T-helper 2 cell treated with Interferon-gamma antibody and Interleukin-4, amounts not matched to agents 5 μg/mL and 100 μg/mL, for 36 hours (primary cell): ENCODE data around the gene SHFL.

Experiments used
- DNase-seq: peaks from one replicate; pipeline ENCODE4 v3.0.0; 2021; ENCODE audit warnings: low spot score
- H3K27ac Mint-ChIP-seq: one replicate; pipeline ENCODE4 v1.8.0; 2021; ENCODE audit warnings: mild to moderate bottlenecking, mixed read lengths
- H3K27me3 Mint-ChIP-seq: one replicate; pipeline ENCODE4 v1.8.0; 2021; ENCODE audit warnings: low read depth, mixed read lengths
- H3K36me3 Mint-ChIP-seq: one replicate; pipeline ENCODE4 v1.8.0; 2021; ENCODE audit warnings: low read depth, mixed read lengths
- H3K4me1 Mint-ChIP-seq: one replicate; pipeline ENCODE4 v1.8.0; 2021; ENCODE audit warnings: low read depth, mixed read lengths
- H3K4me3 Mint-ChIP-seq: one replicate; pipeline ENCODE4 v1.8.0; 2022; ENCODE audit warnings: mild to moderate bottlenecking, moderate library complexity, mixed read lengths
- H3K9me3 Mint-ChIP-seq: one replicate; pipeline ENCODE4 v1.8.0; 2021; ENCODE audit warnings: mixed read lengths

Gene SHFL

GRCh38 chr19:10074153-10074552, 12.0 kb upstream of the SHFL start:
- no peaks in the 10 kb centered on the region for H3K36me3 Mint-ChIP-seq
- DNase-seq, result no peak
- H3K4me3 Mint-ChIP-seq, result no peak overlapping the region
- no peak overlapping the region for H3K27ac Mint-ChIP-seq
- peaks cover 2% of the 10 kb centered on the region for H3K9me3 Mint-ChIP-seq
- peaks cover 10% of the 10 kb centered on the region for H3K27me3 Mint-ChIP-seq
- no peaks in the 10 kb centered on the region for H3K4me1 Mint-ChIP-seq

- H3K36me3 Mint-ChIP-seq, result no peaks in the 10 kb centered on the region
- H3K4me3 Mint-ChIP-seq, result no peak overlapping the region
- H3K9me3 Mint-ChIP-seq, result peaks cover 2% of the 10 kb centered on the region
- no peak for DNase-seq
- H3K27me3 Mint-ChIP-seq, result peaks cover 10% of the 10 kb centered on the region
- H3K27ac Mint-ChIP-seq, result no peak overlapping the region
- no peaks in the 10 kb centered on the region for H3K4me1 Mint-ChIP-seq
These were observed 9.6 kb upstream of the SHFL start for GRCh38 chr19:10076535-10076934.

- peaks cover 10% of the 10 kb centered on the region for H3K27me3 Mint-ChIP-seq
- no peak for DNase-seq
- H3K36me3 Mint-ChIP-seq, result no peaks in the 10 kb centered on the region
- no peaks in the 10 kb centered on the region for H3K4me1 Mint-ChIP-seq
- H3K9me3 Mint-ChIP-seq, result no peaks in the 10 kb centered on the region
- no peak overlapping the region for H3K4me3 Mint-ChIP-seq
- H3K27ac Mint-ChIP-seq, result no peak overlapping the region
These were observed 7.8 kb upstream of the SHFL start for GRCh38 chr19:10078329-10078728.

DNA sequence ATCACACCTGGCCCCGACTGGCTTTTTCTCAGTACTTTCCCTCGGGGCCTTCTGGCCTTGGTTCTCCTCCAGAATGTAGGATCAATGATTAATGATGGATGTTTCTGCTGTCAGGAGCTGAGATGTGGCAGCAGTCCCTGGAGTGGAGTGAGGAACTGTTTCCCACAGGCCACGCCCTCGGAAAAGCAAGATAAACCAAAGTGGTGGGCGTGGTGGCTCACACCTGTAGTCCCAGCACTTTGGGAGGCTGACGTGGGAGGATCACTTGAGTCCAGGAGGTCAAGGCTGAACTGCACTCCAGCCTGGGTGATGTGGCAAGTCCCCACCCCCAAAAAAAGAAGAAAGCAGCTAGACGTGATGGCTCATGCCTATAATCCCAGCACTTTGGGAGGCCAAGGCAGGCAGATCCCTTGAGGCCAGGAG, 7.1 kb upstream of the SHFL start:
- H3K4me3 Mint-ChIP-seq, result no peak overlapping the region
- no peaks in the 10 kb centered on the region for H3K4me1 Mint-ChIP-seq
- H3K36me3 Mint-ChIP-seq, result no peaks in the 10 kb centered on the region
- no peak overlapping the region for H3K27ac Mint-ChIP-seq
- H3K9me3 Mint-ChIP-seq, result no peaks in the 10 kb centered on the region
- DNase-seq, result no peak
- peaks cover 10% of the 10 kb centered on the region for H3K27me3 Mint-ChIP-seq

- no peak for DNase-seq
- H3K4me3 Mint-ChIP-seq, result no peak overlapping the region
- H3K9me3 Mint-ChIP-seq, result no peaks in the 10 kb centered on the region
- no peak overlapping the region for H3K27ac Mint-ChIP-seq
- peaks cover 9% of the 10 kb centered on the region for H3K4me1 Mint-ChIP-seq
- peaks cover 6% of the 10 kb centered on the region for H3K36me3 Mint-ChIP-seq
- H3K27me3 Mint-ChIP-seq, result no peaks in the 10 kb centered on the region
These were observed 2.2 kb upstream of the SHFL start for GRCh38 chr19:10083911-10084310.

GRCh38 chr19:10084803-10085202, 1.3 kb upstream of the SHFL start:
- H3K27me3 Mint-ChIP-seq, result no peaks in the 10 kb centered on the region
- no peak for DNase-seq
- H3K4me3 Mint-ChIP-seq, result peak overlapping the region; percentile 88
- no peak overlapping the region for H3K27ac Mint-ChIP-seq
- peaks cover 9% of the 10 kb centered on the region for H3K4me1 Mint-ChIP-seq
- H3K9me3 Mint-ChIP-seq, result no peaks in the 10 kb centered on the region
- H3K36me3 Mint-ChIP-seq, result peaks cover 12% of the 10 kb centered on the region

DNA sequence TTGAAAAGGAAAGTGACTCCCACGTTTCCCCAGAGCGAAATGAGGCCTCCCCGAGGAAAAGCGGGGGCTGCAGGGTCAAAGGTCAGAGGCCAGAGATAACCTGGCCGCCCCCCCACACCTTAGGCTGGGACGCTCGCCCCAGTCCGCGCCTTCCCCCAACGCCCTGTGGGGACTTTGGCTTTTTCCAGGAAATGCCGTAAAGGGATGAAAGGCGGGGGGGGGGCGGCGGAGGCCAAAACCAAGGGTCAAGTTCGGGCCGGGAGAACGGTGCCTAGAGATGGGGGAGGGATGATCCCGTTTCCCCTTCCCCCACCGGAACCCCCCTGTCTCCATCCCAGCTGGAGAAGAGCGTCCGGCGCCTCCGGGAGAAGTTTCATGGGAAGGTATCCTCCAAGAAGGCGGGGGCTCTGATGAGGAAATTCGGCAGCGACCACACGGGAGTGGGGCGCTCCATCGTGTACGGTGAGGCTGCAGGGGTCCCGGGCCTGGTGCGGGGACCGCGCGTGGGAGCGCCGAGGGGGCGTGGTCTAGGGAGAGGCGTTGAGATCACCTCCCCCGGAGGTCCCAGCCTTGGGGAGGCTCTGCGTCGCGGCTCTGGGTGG, 575 bp downstream of the SHFL start:
- peak overlapping the region; percentile 83 for H3K27ac Mint-ChIP-seq

DNA sequence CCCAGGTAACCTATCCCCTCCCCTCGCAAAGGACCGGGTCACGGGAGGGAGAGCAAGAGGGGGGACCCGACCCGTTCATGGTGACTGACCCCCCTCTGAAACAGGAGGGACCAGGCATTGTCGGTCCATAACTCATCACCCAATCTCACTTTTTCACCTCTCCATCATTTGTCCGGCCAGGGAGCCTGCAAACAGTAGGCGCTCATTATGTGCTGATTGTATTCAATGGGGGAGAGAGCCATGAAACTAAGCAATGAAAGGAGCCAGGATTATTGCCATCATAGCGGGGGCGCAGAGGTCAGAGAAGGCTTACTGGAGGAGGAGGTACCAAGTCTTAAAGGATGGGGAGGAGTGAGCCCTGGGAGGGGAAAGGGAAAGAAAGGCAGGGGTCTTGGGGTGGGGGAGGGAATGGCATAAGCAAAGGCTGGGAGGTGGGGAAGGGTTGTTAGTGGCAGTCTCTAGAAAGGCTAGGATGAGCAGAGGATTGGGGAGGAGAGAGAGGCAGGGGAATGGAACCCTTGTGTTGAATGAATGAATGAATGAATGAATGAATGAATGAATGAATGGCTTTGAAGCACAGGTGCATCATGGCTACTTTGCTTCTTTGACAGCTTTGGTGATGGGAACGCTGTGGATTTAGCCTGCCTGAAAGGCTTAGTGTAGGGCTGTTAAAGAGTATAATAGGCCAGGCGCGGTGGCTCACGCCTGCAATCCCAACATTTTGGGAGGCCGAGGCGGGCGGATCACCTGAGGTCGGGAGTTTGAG, 1.4 kb downstream of the SHFL start:
- peaks cover 24% of the 10 kb centered on the region for H3K36me3 Mint-ChIP-seq
- H3K9me3 Mint-ChIP-seq, result no peaks in the 10 kb centered on the region
- H3K27me3 Mint-ChIP-seq, result no peaks in the 10 kb centered on the region
- H3K27ac Mint-ChIP-seq, result peak overlapping the region; percentile 83
- H3K4me3 Mint-ChIP-seq, result peak overlapping the region; percentile 88
- peaks cover 9% of the 10 kb centered on the region for H3K4me1 Mint-ChIP-seq
- no peak for DNase-seq

More for the DNA sequence above, 575 bp downstream of the SHFL start:
- no peaks in the 10 kb centered on the region for H3K9me3 Mint-ChIP-seq
- DNase-seq, result no peak
- no peaks in the 10 kb centered on the region for H3K27me3 Mint-ChIP-seq
- H3K4me3 Mint-ChIP-seq, result peak overlapping the region; percentile 88
- H3K36me3 Mint-ChIP-seq, result peaks cover 18% of the 10 kb centered on the region
- peaks cover 9% of the 10 kb centered on the region for H3K4me1 Mint-ChIP-seq

DNA sequence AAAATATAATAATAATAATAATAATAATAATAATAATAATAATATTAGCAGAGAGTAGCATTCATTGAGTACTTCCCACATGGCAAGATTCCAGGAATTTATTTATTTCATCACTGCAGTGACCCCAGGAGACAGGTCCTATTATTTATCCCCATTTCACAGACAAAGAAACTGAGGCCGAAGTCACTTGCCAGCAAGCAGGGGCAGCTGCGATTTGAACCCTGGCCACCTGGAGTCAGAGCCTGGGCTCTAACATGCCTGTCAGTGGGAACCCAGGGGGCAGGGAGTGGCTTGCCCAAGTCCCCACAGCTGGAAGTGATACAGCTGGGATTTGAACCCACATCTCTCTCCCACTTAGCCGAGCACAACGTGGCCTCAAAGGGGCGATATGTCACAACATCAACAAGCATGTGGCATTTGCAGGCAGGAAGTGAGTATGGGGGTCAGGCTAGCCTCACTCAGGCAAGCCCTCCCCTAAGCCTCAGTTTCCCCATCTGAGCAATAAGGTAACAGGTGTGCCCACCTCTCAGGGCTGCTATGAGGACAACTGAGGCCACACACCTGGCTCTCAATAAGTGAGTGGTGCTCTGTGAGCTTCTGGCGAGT, 2.9 kb downstream of the SHFL start:
- Mint-ChIP-seq H3K4me1 (peaks cover 9% of the 10 kb centered on the region), H3K9me3 (no peaks in the 10 kb centered on the region), H3K27me3 (no peaks in the 10 kb centered on the region), H3K4me3 (no peak overlapping the region), H3K27ac (no peak overlapping the region), H3K36me3 (peaks cover 37% of the 10 kb centered on the region)
- DNase-seq, result no peak

DNA sequence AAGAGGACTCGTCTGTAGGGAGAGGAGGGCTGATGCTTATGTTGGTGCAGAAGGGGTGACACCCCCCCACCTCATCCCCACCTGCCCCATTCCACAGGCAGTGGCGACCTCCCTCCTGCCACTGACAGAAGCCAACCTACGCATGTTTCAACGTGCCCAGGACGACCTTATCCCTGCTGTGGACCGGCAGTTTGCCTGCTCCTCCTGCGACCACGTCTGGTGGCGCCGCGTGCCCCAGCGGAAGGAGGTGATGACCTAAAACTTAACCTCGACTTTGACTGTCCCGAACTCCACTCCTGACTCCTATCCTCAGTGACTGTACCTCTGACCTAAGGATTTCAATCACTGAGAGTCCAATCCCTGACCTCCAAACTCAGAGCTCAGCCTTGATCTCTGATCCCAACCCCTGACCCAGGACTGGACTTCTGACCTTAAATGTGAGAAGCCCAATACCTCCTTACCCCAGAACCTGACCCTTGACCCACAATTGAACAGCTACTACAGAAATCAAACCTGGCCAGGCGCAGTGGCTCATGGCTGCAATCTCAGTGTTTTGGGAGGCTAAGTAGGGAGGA, 3.8 kb downstream of the SHFL start:
- no peaks in the 10 kb centered on the region for H3K27me3 Mint-ChIP-seq
- H3K36me3 Mint-ChIP-seq, result peaks cover 37% of the 10 kb centered on the region
- H3K27ac Mint-ChIP-seq, result peak overlapping the region; percentile 31
- H3K4me1 Mint-ChIP-seq, result peaks cover 9% of the 10 kb centered on the region
- no peak overlapping the region for H3K4me3 Mint-ChIP-seq
- no peak for DNase-seq
- H3K9me3 Mint-ChIP-seq, result no peaks in the 10 kb centered on the region

- Mint-ChIP-seq H3K27me3 (no peaks in the 10 kb centered on the region), H3K27ac (no peak overlapping the region), H3K36me3 (peaks cover 40% of the 10 kb centered on the region), H3K4me1 (peaks cover 8% of the 10 kb centered on the region), H3K9me3 (no peaks in the 10 kb centered on the region), H3K4me3 (no peak overlapping the region)
- no peak for DNase-seq
These were observed 5.2 kb downstream of the SHFL start for GRCh38 chr19:10091370-10091687.

GRCh38 chr19:10091895-10092641, 6.0 kb downstream of the SHFL start:
- H3K27ac Mint-ChIP-seq, result no peak overlapping the region
- H3K4me3 Mint-ChIP-seq, result no peak overlapping the region
- DNase-seq, result no peak
- H3K4me1 Mint-ChIP-seq, result peaks cover 8% of the 10 kb centered on the region
- H3K36me3 Mint-ChIP-seq, result peaks cover 40% of the 10 kb centered on the region
- H3K27me3 Mint-ChIP-seq, result no peaks in the 10 kb centered on the region
- H3K9me3 Mint-ChIP-seq, result no peaks in the 10 kb centered on the region

- Mint-ChIP-seq H3K36me3 (peaks cover 33% of the 10 kb centered on the region), H3K27me3 (no peaks in the 10 kb centered on the region), H3K9me3 (no peaks in the 10 kb centered on the region), H3K27ac (peak overlapping the region; percentile 15), H3K4me3 (no peak overlapping the region), H3K4me1 (peaks cover 1% of the 10 kb centered on the region)
- DNase-seq, result no peak
These were observed 6.7 kb downstream of the SHFL start for GRCh38 chr19:10092648-10093294.
